HG03354 (cell line): ENCODE results near the gene IGF1.
"Not testable (repeated sequence)": the region's sequence is repeated elsewhere in the genome, so short reads cannot be mapped to it uniquely, and the experiment has no call there.

Experiments used
- ATAC-seq: cut with Tn5 transposase; IDR thresholded peaks from one replicate; pipeline ENCODE4 v1.9.1; 2021; ENCODE audit warnings: mild to moderate bottlenecking; ENCODE audit not compliant: unreplicated experiment, poor library complexity, severe bottlenecking

The IGF1 gene

DNA sequence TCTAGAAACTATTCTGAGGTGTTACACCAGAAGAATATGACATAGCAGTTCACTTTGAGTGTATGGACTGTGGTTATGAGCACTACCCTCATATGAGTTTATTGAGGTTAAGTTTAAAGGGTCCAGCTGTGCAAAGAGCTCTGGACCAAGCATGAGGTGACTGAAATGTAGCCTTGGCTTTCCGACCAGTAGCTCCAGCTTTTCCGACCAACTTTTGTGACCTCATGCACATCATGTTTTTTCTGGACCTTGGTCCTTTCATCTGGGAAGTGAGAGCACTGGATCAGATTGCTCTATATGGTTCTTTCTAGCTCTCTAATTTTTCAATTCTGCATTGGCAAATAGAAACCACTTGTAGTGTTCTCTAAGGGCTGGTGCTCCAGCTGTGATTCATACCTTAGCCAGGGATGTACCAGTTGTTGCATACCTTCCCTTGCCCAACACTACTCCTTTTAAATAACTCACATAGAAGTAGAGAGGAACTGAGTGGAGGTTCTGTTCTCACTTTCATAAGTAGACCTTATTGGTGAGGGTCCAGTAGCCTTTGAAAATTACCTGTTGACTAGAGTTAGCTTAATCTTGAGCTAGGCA is 16.6 kb downstream of the IGF1 start:
- ATAC-seq: no peak

DNA sequence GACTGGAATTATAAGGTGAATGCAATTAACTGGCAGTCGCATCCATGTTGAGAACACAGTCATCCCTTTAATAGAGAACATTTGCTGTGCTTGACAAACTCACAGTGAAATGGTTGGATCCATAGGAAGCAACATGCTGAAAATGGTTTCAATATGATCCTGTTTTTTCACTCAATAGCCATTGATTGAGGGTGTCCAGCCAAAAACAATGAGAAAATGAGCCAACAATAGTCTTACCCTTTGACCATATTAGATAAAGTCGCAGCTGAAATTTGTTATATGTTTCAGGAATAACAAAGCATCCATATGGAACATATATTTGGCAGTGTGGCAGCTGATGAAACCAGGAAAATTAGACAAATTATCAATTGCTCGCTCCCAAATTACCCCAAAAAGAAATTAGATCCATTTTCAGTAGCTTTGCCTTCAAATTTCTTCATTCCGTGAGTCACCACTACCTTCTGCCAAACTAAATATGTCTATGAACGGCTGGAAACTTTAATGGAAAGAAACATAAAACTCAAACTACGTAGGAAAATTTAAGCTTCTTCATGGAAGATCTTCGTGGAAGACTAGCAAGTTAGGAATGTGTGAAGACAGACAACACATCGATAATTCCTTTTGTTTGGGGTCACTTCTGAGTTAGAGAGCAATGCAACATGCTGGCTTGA is 17.4 kb downstream of the IGF1 start:
- no peak for ATAC-seq

DNA sequence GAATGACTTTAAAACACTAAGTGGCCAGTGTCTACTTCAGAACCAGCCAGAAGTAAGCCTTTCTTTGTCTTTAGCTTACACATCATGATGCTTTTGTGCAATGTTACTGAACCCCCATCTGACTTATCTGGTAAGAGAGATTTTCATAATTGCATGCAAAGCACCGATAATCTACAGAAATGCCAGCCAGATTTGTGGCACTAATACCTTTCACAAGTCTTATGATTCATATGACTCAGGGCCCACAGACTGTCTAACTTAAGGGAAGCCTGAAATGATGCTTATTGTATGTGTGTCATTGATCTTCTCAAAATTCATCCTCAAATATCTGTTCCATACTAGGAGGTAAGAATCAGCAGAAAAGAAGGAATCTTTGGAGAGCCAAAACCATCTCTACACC is 18.0 kb downstream of the IGF1 start:
- no peak for ATAC-seq

DNA sequence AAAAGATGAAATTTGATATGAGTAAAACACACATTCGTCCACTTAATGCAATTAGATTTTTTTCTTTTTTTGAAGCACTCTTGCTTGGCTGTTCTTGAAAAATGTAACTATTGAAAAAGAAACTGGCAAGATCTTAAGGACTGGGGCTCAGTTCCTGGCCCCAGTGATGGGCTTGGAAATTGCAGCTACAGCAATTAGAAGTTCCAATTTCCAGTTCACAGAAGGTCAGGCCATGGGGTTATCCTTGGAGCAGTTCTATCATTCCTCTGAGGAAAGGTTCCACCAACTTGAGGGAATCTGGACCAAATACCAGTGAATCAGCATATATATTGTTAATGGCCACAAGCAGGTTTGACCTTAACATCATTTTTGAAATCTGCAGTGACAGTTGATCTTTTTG is 18.9 kb downstream of the IGF1 start:
- no peak for ATAC-seq

DNA sequence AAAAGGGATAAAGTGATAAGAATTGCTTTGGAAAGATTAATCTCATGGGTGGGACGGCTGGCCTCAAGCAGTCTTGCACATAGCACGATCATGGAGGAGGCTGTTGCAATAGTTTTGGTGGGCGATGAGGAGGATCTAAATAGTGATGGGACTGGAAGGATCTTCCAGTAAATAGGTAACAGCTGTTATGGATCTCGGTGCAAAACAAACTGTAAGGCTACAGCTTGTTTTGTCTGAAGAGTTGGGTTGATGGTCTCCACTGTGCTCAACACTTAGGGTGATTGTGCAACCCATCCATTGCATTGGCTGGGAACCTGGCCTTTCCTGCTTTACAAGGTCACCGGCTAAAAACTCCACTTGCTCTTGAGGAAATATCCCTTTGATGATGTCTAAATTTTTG is 21.0 kb downstream of the IGF1 start:
- ATAC-seq: no peak

DNA sequence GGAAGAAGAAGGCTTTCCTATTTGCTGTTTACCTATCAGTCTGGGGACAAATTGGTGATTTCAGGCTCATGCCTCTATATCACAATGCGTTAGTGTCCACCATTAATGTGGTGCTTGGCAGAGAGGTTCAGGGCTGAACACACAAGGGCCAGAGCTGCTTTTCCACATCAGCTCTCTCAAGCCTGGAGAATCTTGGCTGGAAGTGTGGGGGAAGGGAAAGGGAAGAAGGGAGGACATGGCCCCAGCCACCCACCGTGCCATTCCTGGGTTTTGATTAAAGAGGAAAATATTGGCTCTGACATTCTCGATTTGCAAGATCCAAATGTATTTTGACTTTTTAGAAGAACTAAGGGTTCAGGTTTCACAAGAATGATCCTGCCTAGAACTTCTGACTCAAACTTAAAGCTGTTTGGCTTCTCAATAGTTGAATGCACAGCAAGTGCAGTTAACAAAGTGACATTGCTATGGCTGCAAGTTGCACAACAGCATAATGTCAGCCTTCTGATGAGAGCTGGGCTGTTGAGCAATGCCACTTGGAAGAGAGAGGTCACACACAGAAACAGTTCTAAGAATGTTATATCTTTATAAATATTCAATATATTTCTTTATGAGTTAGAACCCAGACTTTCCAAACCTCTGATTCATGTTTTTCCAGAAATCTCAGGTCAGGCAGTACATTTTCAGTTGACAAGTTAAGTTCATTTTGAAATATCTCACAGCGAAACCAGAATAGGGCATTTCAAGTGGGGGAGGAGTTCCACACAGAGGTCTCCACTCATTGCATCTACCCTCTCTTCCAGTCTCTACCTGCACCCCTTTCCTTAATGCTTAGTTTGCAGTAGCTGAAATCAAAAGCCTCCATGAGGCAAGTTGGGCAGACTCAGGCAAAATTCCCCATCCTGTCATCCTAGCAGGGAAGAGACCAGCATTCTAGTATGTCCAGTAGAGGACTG is 25.3 kb downstream of the IGF1 start:
- ATAC-seq: no peak

DNA sequence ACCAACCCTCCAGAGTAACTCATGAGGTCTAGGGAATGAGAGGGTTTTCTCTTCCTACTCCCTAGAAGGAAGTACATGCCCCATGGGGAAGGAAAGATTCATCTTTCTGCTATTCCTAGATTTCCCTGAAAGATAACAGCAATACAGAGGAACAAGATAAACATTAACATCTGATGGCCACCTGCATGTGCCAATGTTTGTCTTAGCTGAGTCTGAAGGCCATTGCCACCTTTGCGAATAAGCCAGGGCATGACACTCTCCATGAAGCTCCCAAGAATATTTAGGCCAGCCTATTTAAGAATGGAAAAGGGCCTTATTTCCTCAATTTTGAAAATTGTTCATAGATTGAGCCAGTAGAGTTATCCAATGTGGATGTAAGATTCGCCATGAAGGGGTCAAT is 26.0 kb downstream of the IGF1 start:
- no peak for ATAC-seq

DNA sequence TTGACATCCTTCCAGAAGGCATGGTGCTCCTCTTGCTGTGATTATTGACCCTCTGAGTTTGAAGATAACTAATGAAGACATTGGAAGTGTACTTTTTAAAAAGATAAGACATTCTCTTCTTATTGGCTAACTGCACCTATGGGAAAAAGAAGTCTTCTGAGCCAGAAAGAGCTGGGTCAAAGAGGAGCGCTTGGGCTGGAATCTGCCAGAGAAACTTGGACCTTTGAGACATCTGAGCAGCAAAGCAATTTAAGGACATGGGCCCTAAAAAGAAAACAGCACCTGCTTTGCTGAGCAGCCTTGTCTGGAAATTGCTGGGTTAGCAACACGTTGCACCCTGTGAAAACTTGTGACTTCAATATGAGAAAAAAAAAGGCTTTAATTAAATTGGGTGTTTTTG is 27.8 kb downstream of the IGF1 start:
- no peak for ATAC-seq

DNA sequence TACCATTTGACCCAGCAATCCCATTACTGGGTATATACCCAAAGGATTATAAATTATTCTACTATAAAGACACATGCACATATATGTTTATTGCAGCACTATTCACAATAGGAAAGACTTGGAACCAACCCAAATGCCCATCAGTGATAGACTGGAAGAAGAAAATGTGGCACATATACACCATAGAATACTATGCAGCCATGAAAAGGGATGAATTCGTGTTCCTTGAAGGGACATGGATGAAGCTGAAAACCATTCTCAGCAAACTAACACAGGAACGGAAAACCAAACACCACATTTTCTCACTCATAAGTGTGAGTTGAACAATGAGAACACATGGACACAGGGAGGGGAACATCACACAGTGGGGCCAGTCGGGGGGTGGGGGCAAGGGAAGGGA is 31.3 kb downstream of the IGF1 start:
- not testable (repeated sequence) for ATAC-seq

DNA sequence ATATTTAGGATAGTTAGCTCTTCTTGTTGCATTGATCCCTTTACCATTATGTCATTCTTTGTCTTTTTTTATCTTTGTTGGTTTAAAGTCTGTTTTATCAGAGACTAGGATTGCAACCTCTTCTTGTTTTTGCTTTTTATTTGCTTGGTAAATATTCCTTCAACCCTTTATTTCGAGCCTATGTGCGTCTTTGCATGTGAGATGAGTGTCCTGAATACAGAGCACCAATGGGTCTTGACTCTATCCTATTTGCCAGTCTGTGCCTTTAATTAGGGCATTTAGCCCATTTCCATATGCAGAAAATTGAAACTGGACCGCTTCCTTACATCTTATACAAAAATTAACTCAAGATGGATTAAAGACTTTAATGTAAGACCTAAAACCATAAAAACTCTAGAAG is 32.9 kb downstream of the IGF1 start:
- not testable (repeated sequence) for ATAC-seq

DNA sequence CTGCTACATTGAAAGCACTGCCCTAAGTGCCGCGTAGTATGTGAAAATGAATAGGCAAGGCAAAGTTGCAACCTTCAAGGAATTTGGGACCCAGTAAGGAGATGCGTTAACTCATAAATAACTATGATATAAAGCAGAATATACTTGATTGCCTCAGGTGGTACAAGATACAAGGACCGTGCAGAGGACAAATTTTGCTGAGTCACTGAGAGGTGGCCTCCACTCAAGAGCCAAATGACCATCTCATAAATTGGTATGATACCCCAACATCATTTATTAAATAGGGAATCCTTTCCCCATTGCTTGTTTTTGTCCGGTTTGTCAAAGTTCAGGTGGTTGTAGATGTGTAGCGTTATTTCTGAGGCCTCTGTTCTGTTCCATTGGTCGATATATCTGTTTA is 35.7 kb downstream of the IGF1 start:
- no peak for ATAC-seq

DNA sequence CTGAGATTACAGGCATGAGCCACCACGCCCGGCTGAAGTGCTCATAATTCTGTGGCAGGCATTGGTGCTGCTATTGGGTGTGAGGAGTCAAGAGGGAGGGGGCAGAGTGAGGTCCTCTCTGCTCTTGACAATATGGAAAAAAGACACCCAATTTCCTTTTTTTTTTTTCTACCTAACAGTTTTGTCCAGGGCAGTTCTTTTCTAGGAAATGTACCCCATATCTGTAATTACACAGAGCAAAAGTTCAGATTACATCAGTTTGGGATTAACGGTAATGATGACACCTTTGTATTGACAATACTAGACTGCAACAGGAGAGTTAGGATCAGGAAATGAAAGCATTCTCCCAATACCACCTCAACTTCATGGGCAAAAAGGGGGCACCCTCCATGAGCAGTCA is 36.3 kb downstream of the IGF1 start:
- ATAC-seq: no peak

DNA sequence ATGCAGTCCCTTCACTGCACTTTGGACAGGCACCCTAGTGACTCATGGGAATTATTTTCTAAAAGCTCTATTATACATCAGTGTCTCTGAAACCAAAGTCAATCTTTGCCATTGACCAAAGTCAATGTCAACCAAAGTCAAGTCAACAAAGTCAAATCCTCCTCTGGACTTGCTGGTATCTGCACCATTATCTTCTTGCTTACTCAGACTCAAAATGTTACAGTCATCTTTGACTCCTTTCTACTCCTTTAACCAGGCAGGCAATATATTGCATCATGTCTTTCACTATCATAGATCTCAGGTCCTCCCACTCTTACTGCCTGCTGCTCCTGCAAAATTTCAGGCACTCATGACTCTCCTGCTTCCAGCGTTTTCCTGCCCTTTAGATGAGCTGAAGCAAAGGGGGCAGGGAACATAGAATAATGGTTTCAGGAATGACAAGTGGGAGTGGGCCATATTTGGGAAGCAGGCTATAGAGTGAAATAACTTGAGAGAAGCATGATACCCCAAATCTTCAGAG is 39.2 kb downstream of the IGF1 start:
- no peak for ATAC-seq

DNA sequence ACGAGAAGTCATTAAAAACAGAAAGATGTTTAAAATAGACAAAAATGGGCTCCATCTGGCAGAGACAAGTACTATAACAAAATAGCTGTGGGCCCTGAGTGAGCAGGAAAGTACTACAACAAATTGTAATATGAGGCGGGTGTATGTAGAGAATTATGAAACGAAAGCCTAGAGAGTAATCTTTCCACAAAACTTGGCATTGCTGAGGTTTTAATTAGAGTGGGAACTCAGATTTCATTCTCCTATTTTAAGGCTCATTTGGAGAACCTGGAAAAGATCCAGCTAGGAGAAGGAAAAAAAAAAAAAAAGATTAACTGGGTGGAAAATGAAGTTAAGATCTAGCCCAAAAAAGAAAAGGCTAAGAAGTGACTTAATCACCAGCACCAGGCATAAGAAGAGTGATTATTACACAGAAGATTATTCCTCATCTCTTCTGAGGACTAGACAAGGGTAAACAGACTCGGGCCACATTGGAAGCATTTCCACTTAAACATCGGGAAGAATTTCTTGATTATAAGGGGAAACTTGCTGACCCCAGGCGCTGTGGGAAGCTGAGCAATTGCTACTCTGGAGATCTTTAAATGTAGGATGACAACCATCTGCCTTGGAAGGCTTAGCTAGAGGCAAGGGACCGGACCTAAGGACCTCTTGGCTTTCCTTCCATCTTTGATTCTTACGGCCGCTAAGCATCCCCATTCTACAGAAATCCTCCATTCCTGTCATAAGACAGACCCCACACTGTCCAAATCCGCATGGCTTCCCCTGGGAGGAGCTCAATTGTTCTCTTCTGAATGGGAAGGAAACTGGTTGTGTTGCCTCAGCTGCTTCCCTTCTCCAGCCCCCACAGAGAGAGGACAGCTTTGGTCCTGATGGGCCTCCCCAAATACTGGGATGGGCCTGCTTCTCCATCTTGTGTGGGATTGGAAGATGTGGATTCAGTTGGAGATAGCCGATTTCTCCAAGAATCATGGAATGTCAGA is 40.6 kb downstream of the IGF1 start:
- ATAC-seq: no peak

DNA sequence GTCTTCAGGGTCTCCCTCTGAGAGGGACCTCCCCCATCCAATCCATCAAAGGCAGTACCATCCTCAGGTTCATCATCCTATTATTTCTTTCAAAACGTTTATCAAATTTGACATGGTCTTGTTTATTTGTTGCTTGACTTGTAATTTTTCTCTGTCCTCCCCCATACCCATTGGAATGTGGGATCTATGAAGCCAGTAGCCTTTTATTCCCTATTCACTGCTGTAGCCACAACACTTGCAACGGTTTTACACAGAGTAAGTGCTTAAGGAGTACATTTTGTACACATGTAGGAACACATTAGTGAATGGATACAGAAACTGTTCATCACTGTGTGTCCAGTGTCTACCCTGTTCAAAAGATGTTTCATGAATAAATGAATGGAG is 41.5 kb downstream of the IGF1 start:
- no peak for ATAC-seq

DNA sequence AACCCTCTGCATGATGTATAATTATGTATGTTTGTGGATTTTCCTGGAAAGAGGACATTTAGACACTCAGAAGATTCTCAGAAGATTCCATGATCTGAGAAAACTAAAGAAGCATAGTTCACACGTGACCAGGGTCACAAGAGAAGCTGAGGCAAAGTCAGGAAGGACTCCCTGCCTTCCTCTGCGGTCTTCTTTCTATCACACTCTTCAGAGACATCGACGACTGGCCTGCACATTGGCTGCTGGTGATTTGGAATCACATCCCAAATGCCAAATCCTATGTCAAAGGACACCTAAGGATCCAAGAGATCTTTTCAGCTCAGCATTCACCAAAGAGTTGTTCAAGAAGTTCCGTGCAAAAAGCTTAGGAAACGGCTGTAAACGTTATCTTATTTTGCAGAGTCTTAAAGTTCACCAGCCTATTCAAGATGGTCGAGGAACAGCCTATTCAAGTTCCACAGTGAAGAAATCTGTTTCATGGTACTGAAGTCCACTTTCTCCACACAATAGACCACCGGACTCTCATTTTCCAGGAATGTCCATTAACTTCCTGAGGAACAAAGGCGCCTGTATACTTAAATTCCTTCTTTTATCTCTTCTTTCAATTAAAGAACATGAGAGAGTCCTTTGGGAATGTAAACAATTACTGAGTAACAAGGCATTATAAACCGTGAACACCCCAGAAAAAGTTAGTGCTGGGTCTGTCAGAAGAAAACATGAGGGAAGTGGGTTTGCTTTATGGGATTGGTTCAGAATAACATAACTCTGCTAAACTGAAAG is 42.1 kb downstream of the IGF1 start:
- ATAC-seq: no peak

DNA sequence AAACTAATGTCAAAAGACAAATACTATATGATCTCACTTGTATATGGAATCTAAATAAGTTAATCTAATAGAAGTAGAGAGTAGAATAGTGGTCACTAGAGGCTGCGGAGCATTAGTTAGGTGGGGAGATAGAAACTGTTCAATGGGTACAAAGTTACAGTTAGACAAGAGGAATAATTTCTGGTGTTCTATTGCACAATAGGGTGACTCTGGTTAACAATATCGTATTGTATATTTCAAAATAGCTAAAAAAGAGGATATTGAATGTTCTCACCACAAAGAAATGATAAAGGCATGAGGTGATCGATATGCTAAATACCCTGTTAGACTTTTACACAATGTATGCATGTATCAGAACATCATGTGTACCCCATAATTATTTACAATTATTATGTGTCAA is 42.9 kb downstream of the IGF1 start:
- ATAC-seq: no peak

DNA sequence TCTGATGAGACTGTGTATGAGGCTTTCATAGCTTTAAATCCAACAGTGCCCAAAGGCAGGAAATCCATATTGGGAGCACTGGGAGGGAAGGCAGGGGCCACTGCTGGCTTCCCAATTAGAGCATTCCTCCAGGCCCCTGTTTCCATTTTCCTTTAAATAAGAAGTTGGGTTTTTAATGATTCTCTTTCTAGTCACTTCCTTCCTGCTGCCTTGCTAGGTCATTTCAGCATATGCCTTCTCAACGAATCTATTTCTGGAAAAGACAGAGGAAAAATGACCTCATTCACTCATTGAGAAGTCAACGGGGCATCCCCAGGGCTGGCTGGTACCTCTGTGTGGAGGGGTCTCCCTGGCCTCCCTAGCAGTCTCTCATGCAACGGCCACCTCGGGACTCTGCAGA is 43.5 kb downstream of the IGF1 start:
- no peak for ATAC-seq
